ENCODE data around the gene PACS2. TPM values are rescaled to one million over a fixed set of nuclear protein-coding genes. Genes with fewer than 3 reads are reported as not detected.

PACS2 gene
- total and polyA plus RNA-seq, 2 of the 4 experiments (the other 2 are of a cell fraction) = 15.6 to 32.2 TPM

GRCh38 chr14:105290621-105291346 is 23.8 kb upstream of the PACS2 start:
- H3K56ac ChIP-seq (ENCODE audit: extremely low read depth, insufficient read depth, low read length) = no peak overlapping the region
- in situ Hi-C loops (cut with MboI; ENCODE audit: low sequenced_read_pairs) = no loop called here
- H3K9ac ChIP-seq (ENCODE audit: low read depth, low read length) = no peak overlapping the region
- no peak overlapping the region for H4K8ac ChIP-seq (ENCODE audit: low read depth in 2 of 2, low read length in 2 of 2)
- WGBS, 2 experiments (ENCODE audit: extremely low coverage in 2 of 2, insufficient read length in 1 of 2) = 73% methylated on average over 5 of the region's 13 CpGs; no CpG with 5 or more reads in 1 of the 2 experiments
- no peak overlapping the region for H4K91ac ChIP-seq (ENCODE audit: insufficient read depth, low read depth, low read length)
- no peaks in the 10 kb centered on the region for H3K27me3 ChIP-seq (ENCODE audit: control insufficient read depth, insufficient read depth, low read length)
- no TSS peak for BruUV-seq (replicated peaks)
- no peaks in the 10 kb centered on the region for H3K9me3 ChIP-seq (ENCODE audit: control insufficient read depth, insufficient read depth, low read length)
- no peak overlapping the region for H3K4me2 ChIP-seq (ENCODE audit: low read depth, low read length)
- H3K4me1 ChIP-seq (ENCODE audit: control insufficient read depth, insufficient read depth, low read length) = peaks cover 6% of the 10 kb centered on the region
- ATAC-seq (ENCODE audit: low read depth) (no peak), DNase-seq (no peak)
- peaks cover 3% of the 10 kb centered on the region for H3K36me3 ChIP-seq (ENCODE audit: control insufficient read depth, insufficient read depth, low read length)
- H3K4me3 ChIP-seq (ENCODE audit: insufficient read depth, low read depth, low read length) = no peak overlapping the region
- H3K79me1 ChIP-seq (ENCODE audit: low read depth in 1 of 2, low read length in 2 of 2) = peaks cover 14 to 64% of the 10 kb centered on the region in 2 experiments
- no peak for TF ChIP-seq MXI1 (IDR thresholded peaks at IDR 0.05; ENCODE audit: borderline replicate concordance, low read depth, low read length)
- TF ChIP-seq MAZ (IDR thresholded peaks at IDR 0.05; ENCODE audit: borderline replicate concordance, low read depth, low read length) = no peak
- TF ChIP-seq CEBPB (IDR thresholded peaks at IDR 0.05; ENCODE audit: low read depth, low read length) = no peak
- TF ChIP-seq RFX5 (IDR thresholded peaks at IDR 0.05; ENCODE audit: low read depth, low read length) = no peak
- no peak for TF ChIP-seq SMC3 (IDR thresholded peaks at IDR 0.05; ENCODE audit: low read depth, low read length)
- no peak overlapping the region for H2BK15ac ChIP-seq (ENCODE audit: low read depth, low read length)
- no peak overlapping the region for H3K18ac ChIP-seq (ENCODE audit: low read depth, low read length)
- H2BK5ac ChIP-seq (ENCODE audit: low read depth, low read length, poor library complexity, severe bottlenecking) = no peak overlapping the region
- H4K20me1 ChIP-seq (ENCODE audit: insufficient read depth, low read length) = peaks cover 62% of the 10 kb centered on the region
- no peak overlapping the region for H2AFZ ChIP-seq (replicated peaks; ENCODE audit: low read length, poor library complexity)
- no peak overlapping the region for H2BK120ac ChIP-seq (ENCODE audit: low read depth, low read length)
- H2AK9ac ChIP-seq (replicated peaks; ENCODE audit: low read depth, low read length, poor library complexity) = no peak overlapping the region
- H2AK5ac ChIP-seq (ENCODE audit: low read depth, low read length) = no peak overlapping the region
- ChIA-PET CTCF (no interaction called here), POLR2A (ENCODE audit: unreplicated experiment) (no interaction called here)
- H2BK20ac ChIP-seq (ENCODE audit: low read depth, low read length) = no peak overlapping the region
- H3K23ac ChIP-seq (ENCODE audit: low read depth, low read length) = no peak overlapping the region
- 0 out of 2 replicates have a peak, but pooled peaks cover 3% of the 10 kb centered on the region for H3K9me1 ChIP-seq (ENCODE audit: insufficient read depth, low read length)
- dilution Hi-C loops (cut with HindIII; ENCODE audit: low sequenced_read_pairs, unreplicated experiment) = no loop called here
- intact Hi-C loops (cut with micrococcal nuclease) = no loop called here
- no peak overlapping the region for H4K5ac ChIP-seq (ENCODE audit: low read depth, low read length)
- H3K14ac ChIP-seq (replicated peaks; ENCODE audit: low read depth, low read length) = no peak overlapping the region
- H3K27ac ChIP-seq (ENCODE audit: insufficient read depth, low read length) = no peak overlapping the region
- H3K4ac ChIP-seq (ENCODE audit: low read depth, low read length) = no peak overlapping the region

Data from IMR-90 (cell line).